Muscle layer of colon (tissue), 2 donors: ENCODE results near the gene SNCA.

Experiments used
- H3K27ac ChIP-seq: one replicate; pipeline ENCODE4 v1.7.0; 2013; ENCODE audit warnings: low read depth, mild to moderate bottlenecking, low read length, moderate library complexity
- H3K27me3 ChIP-seq, 2 donors: one replicate each; pipeline ENCODE4 v1.7.0; 2013; ENCODE audit warnings: low read length in 2 of 2, mild to moderate bottlenecking in 2 of 2; ENCODE audit not compliant: insufficient read depth in 2 of 2, control insufficient read depth in 1 of 2
- H3K36me3 ChIP-seq: one replicate; pipeline ENCODE4 v1.7.0; 2013; ENCODE audit warnings: mild to moderate bottlenecking, low read length; ENCODE audit not compliant: insufficient read depth
- H3K4me1 ChIP-seq: one replicate; pipeline ENCODE4 v1.7.0; 2013; ENCODE audit warnings: mild to moderate bottlenecking, low read length; ENCODE audit not compliant: insufficient read depth
- H3K4me3 ChIP-seq, 2 donors: one replicate each; pipeline ENCODE4 v1.7.0; 2013; ENCODE audit warnings: low read length in 2 of 2, low read depth in 1 of 2, mild to moderate bottlenecking in 1 of 2, moderate library complexity in 1 of 2
- H3K9ac ChIP-seq: one replicate; pipeline ENCODE4 v1.7.0; 2013; ENCODE audit warnings: low read length
- H3K9me3 ChIP-seq: one replicate; pipeline ENCODE4 v1.7.0; 2013; ENCODE audit warnings: mild to moderate bottlenecking, low read length
- donor health status: abdominal sarcoma.
- donor health status: Adenocarcinoma of cecum.

SNCA gene

DNA sequence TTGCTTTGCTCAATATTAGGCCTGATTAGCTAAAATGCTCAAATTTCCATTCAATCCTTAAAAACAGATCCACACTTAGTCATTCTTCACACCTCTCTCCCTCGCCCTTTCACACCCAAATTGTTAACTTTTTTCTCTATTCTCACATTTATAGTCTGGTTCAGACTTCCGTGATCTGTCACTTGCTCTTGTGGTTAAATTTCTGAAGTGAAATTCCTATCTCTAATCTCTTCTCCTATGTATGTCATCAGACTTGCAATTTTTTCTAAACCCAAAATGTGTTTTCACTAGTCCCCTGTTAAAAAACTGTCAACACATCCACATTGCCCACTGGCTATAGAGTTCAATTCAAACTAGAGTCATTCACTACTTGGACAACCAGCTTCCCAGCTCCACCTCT, 63.2 kb downstream of the SNCA start:
- Histone ChIP-seq H3K27me3 (no peaks in the 10 kb centered on the region), H3K4me1 (no peaks in the 10 kb centered on the region), H3K9ac (no peak overlapping the region), H3K36me3 (no peaks in the 10 kb centered on the region), H3K9me3 (no peaks in the 10 kb centered on the region), H3K27ac (no peak overlapping the region), H3K4me3 (no peak overlapping the region)

DNA sequence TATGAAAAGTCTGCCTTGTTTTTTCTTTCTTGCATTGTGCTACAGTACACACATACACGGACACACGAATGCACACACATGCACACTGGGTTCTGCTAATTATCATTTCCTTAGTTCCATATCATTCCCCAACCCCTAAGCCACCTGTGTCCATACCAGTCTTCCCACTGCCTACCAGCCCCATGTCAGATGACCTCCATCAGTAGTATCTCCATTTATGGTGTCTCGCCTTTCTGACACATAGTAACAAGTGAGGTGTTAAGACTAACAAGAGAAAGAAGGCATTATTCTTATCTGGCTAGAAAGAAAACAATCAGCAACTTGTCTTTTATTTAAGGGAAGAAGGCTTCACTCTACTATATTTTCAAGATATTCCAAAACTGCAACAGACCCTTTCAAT, 67.1 kb downstream of the SNCA start:
- Histone ChIP-seq H3K27ac (no peak overlapping the region), H3K9me3 (no peaks in the 10 kb centered on the region), H3K36me3 (no peaks in the 10 kb centered on the region), H3K27me3 (no peaks in the 10 kb centered on the region), H3K9ac (no peak overlapping the region), H3K4me3 (no peak overlapping the region), H3K4me1 (peaks cover 6% of the 10 kb centered on the region)

DNA sequence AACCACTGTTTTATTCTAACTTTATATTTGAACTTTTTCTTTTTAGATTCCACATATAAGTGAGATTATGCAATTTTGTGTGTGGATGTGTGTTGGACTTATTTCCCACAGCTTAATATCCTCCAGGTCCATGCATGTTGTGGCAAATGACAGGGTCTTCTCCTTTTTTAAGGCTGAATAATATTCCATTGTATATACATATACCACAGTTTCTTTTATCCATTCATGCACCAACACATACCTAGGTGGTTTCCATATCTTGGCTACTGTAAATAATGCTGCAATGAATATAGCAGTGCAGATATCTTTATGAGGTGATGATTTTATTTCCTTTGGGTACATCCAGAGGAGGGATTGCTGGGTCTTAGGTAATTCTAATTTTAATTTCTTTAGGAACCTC, 69.0 kb downstream of the SNCA start:
- H3K27ac ChIP-seq: no peak overlapping the region
- H3K27me3 ChIP-seq: no peaks in the 10 kb centered on the region
- peaks cover 6% of the 10 kb centered on the region for H3K4me1 ChIP-seq
- H3K9me3 ChIP-seq: no peaks in the 10 kb centered on the region
- no peaks in the 10 kb centered on the region for H3K36me3 ChIP-seq
- H3K9ac ChIP-seq: no peak overlapping the region
- H3K4me3 ChIP-seq: no peak overlapping the region

DNA sequence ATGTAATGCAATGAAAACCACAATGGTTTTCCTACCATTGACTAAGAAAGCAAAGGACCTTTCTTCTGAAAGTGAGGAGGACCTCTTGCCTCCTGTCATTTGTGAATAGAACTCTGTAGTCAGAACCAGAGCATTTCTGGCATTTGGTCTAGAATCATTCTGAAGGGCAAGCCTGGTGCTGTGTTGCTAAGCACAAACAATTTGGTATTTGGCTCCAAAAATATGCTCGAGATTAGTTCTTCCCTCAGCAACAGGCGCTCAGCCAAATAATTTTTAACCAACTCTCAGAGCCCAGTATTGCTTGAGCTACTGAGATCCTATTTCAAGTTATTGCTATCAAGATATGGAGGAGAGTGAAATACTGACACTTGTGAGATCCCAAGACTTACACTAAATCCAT, 71.0 kb downstream of the SNCA start:
- no peak overlapping the region for H3K27ac ChIP-seq
- H3K9ac ChIP-seq: no peak overlapping the region
- no peak overlapping the region for H3K4me3 ChIP-seq
- no peaks in the 10 kb centered on the region for H3K9me3 ChIP-seq
- no peaks in the 10 kb centered on the region for H3K27me3 ChIP-seq
- peaks cover 6% of the 10 kb centered on the region for H3K4me1 ChIP-seq
- no peaks in the 10 kb centered on the region for H3K36me3 ChIP-seq

DNA sequence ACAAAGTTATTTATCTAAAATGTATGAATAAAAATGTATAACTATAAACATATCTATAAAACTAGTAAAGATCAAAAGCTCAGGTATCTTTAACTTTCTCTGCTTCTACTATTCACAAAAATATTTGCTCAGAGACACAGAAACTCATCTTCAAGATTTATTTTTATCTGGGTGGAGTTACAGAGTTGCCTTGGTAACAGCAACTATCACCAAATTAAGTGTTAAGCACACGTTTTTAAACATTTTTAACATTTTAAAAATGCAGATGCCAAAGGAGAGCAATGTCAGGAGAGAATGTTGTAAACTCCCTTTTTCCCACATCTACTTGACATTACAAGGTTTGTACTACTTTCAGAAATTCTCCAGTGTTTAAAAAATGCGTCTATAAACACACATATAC, 71.4 kb downstream of the SNCA start:
- Histone ChIP-seq H3K4me1 (peaks cover 6% of the 10 kb centered on the region), H3K27ac (no peak overlapping the region), H3K36me3 (no peaks in the 10 kb centered on the region), H3K9me3 (no peaks in the 10 kb centered on the region), H3K27me3 (no peaks in the 10 kb centered on the region), H3K4me3 (no peak overlapping the region), H3K9ac (no peak overlapping the region)

DNA sequence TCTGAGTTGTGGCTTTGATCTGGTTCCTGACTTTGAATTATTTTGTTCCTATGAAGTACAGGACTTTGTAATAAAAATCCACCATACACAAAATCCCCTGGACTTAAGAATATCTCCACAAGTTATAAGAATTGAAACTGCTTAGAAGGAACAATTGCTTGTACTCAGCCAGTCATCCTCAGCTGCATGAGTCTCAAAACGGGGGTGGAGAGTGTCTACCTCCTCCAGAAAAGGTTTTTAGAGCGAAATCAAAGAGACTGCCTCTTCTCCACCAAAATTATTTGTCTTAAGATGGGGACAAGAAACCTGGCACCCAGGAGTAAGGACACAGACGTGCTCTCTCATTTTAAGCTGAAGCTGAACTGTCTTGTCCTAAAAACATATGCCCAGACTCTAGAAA, 74.7 kb downstream of the SNCA start:
- Histone ChIP-seq H3K27me3 (no peaks in the 10 kb centered on the region), H3K9ac (no peak overlapping the region), H3K27ac (no peak overlapping the region), H3K4me3 (no peak overlapping the region), H3K4me1 (peaks cover 6% of the 10 kb centered on the region), H3K9me3 (no peaks in the 10 kb centered on the region), H3K36me3 (no peaks in the 10 kb centered on the region)

DNA sequence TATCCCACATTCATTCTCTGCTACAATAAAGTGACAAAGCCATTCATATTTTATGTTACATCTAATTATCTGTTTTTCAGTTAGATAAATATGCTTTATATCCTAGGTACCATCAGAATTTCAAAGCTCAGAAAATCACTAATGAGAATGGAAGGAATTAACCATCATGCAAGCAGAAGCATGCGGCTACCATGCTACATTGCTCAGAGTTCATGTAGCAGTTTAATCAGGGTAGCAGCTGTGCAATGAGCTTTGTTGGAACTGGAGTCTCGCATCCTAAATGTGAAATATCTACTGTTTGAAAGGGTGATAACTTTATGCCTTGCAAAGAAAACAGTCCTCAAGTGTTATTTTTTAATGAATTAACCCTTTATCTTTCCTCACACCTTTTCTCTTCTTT, 77.5 kb downstream of the SNCA start:
- H3K4me1 ChIP-seq: no peaks in the 10 kb centered on the region
- no peaks in the 10 kb centered on the region for H3K27me3 ChIP-seq
- H3K27ac ChIP-seq: no peak overlapping the region
- no peak overlapping the region for H3K9ac ChIP-seq
- no peak overlapping the region for H3K4me3 ChIP-seq
- H3K36me3 ChIP-seq: no peaks in the 10 kb centered on the region
- no peaks in the 10 kb centered on the region for H3K9me3 ChIP-seq

DNA sequence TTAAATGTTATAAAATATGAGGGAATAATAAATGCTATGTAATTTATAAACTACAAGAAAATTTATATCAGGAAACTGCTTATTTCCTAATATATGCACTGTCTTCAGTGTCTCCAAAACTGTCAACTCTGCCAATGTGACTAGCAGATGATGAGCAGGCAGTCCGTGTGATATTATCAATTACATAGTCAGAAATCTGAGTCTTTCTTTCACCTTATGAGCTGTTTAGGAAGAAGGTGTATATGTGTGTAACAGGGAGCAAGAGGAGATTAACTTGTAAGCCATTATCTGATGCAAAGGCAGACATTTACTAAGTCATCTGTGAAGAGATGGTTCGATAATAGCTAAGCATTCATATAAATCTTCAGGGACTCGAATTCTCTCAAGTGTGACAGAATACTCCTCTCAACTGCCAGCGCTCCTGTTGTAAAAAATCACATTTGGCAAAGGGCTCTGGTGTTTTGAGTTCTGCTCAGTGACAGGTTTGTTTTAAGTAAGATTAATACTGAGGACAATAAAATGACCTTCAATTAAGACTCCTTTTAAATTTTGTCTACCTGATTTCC, 79.7 kb downstream of the SNCA start:
- Histone ChIP-seq H3K27ac (no peak overlapping the region), H3K4me1 (peaks cover 12% of the 10 kb centered on the region), H3K9ac (no peak overlapping the region), H3K27me3 (no peaks in the 10 kb centered on the region), H3K4me3 (no peak overlapping the region), H3K9me3 (no peaks in the 10 kb centered on the region), H3K36me3 (no peaks in the 10 kb centered on the region)

DNA sequence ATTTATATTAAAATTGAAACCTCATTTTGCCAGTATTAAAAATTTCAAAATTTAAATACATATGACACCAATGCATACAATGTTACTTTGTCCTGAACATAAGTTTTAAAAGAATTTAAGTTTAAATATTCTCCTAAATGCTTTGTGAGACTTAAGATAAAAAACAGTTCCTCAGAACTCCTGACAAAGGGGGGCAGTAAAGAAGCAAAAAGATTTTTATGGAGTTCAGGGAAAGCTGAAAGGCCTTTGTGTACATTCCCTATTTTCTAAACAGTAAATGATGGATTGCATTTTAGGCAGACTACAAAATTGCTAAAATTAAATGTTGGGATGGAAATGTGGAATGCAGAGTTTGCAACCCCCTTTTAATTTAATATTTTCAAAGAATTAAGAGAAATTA, 81.7 kb downstream of the SNCA start:
- Histone ChIP-seq H3K9me3 (no peaks in the 10 kb centered on the region), H3K27me3 (no peaks in the 10 kb centered on the region), H3K36me3 (no peaks in the 10 kb centered on the region), H3K4me3 (no peak overlapping the region), H3K4me1 (peaks cover 12% of the 10 kb centered on the region), H3K9ac (no peak overlapping the region), H3K27ac (no peak overlapping the region)

DNA sequence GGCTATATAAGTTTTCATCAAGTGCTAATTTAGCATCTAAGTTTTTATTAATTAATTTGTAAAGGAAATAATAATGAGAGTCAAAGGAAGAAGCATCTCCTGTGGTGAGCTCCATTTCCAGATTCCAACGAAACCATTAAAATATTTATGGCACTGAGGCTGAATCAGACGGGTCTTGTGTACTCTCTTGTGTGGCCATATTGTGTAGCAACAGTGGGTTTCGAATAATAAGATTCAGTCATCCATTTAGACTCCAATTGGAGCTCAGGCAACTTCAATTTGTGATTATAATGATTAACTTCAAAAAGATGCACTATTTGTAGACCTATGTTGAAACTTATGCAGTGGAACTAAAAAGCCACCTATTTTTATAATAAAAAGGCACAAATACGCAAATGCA, 82.4 kb downstream of the SNCA start:
- H3K9me3 ChIP-seq: no peaks in the 10 kb centered on the region
- H3K4me3 ChIP-seq: no peak overlapping the region
- no peak overlapping the region for H3K27ac ChIP-seq

DNA sequence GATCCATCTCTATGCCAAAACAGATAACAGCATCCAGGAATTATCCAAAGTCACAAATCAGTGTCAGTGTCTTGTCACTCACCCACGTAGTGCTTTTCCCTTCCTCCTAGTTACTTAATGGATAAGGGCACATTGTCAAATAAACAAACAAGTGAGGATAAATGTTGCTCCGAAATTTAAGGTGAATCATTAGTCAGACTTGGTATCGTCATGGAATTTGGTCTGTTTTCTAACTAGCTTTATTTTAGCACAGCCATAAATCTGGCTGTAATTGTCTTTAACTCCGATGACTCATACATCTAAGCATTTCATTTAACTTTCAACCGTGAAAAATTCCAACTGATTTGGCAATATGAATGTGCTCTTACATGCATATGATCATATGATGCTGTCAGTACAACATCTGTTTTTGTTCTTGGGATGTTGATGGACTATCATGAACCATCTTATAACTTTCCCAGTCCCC, 83.3 kb downstream of the SNCA start:
- peaks cover 12% of the 10 kb centered on the region for H3K4me1 ChIP-seq
- H3K27me3 ChIP-seq: no peaks in the 10 kb centered on the region
- no peak overlapping the region for H3K27ac ChIP-seq
- H3K9ac ChIP-seq: no peak overlapping the region
- H3K36me3 ChIP-seq: no peaks in the 10 kb centered on the region
- no peaks in the 10 kb centered on the region for H3K9me3 ChIP-seq
- H3K4me3 ChIP-seq: no peak overlapping the region

More for the DNA sequence above, 82.4 kb downstream of the SNCA start:
- Histone ChIP-seq H3K36me3 (no peaks in the 10 kb centered on the region), H3K27me3 (no peaks in the 10 kb centered on the region), H3K9ac (no peak overlapping the region), H3K4me1 (peaks cover 12% of the 10 kb centered on the region)

DNA sequence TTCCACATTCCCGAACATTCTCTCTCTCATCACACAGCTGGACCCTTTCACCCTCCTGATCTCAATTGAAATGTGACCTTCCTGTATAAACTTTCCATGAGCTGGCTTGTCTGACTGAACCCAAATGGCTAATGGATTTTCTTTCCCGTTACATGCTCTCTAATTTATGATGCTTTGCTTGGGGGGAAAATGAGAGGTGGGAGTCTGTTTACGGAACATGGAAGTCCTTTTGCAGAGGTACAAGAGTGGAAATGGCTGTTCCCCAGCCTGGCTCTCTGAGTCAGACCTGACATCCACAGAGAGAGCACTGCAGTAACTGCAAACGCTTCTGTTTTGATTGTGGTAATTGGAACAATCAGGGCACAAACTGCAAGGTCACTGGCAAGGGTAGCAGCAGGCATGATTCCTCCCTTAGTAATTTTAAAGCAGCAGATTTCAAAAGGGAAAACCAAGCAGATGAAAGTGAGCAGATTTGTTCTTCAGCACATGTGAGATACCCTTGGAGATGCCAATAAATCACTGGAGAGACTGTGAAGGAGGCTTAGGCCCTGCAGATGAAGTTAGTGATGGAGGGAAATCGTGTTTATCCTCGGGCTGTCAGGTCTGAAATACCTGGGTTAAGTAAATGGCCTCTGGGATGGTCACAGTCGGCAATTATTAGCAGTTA, 83.9 kb downstream of the SNCA start:
- Histone ChIP-seq H3K27ac (no peak overlapping the region), H3K4me3 (no peak overlapping the region), H3K9me3 (no peaks in the 10 kb centered on the region), H3K27me3 (no peaks in the 10 kb centered on the region), H3K4me1 (peaks cover 12% of the 10 kb centered on the region), H3K36me3 (no peaks in the 10 kb centered on the region), H3K9ac (no peak overlapping the region)
